Fibroblast of mammary gland (primary cell): Measurements from ENCODE around the gene TINAGL1.

Experiments
- DNase-seq: peaks from one replicate; pipeline ENCODE4 v3.0.0-alpha.2; 2010; ENCODE audit warnings: low read depth
- H3K4me3 ChIP-seq: 2 replicates; pipeline ENCODE4 v1.5.1; 2011; ENCODE audit warnings: low read depth, mild to moderate bottlenecking, low read length, moderate library complexity; ENCODE audit not compliant: control insufficient read depth
- TF ChIP-seq, protein P1 (sequence below): conservative IDR thresholded peaks from 2 replicates; pipeline ENCODE4 v1.5.1; 2011; ENCODE audit warnings: low read depth, low read length, inconsistent platforms; ENCODE audit not compliant: control insufficient read depth, insufficient read depth

TINAGL1 gene

DNA sequence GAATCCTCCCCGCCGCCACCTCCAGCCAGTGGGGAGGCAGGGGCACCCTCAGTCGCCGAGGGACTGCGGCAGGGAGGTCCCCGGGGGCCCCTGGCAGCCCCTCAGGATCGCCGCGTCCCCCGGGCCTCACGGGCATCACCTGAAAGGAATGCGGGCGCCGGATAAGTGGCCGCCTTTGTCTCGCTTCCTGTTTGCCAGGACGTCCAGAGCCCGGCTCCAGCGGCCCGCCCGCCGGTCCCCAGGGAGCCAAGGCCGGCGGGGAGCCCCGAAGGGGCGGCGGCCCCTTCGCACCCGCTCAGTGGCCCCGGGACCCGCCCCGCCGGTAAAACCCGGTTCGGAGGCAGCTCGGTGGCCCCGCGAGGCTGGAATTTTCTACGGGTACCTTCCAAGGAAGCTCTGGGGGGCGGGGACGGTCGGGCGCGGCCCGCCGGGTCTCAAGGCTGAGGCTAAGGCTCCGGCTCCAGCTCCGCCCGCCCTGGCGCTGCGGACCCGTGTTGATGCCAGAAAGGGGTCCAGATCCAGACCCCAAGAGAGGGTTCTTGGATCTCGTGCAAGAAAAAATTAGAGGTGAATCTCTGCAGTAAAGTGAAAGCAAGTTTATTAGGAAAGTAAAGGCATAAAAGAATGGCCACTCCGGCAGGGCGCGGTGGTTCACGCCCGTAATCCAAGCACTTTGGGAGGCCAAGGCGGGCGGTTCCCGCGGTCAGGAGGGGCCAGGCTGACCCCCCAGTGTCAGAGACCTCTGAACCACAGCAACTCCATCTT lies 12.6 kb downstream of the TINAGL1 start:
- TF ChIP-seq, protein P1, sequence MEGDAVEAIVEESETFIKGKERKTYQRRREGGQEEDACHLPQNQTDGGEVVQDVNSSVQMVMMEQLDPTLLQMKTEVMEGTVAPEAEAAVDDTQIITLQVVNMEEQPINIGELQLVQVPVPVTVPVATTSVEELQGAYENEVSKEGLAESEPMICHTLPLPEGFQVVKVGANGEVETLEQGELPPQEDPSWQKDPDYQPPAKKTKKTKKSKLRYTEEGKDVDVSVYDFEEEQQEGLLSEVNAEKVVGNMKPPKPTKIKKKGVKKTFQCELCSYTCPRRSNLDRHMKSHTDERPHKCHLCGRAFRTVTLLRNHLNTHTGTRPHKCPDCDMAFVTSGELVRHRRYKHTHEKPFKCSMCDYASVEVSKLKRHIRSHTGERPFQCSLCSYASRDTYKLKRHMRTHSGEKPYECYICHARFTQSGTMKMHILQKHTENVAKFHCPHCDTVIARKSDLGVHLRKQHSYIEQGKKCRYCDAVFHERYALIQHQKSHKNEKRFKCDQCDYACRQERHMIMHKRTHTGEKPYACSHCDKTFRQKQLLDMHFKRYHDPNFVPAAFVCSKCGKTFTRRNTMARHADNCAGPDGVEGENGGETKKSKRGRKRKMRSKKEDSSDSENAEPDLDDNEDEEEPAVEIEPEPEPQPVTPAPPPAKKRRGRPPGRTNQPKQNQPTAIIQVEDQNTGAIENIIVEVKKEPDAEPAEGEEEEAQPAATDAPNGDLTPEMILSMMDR = no peak
- peak overlapping the region; percentile 29 for H3K4me3 ChIP-seq
- no peak for DNase-seq

DNA sequence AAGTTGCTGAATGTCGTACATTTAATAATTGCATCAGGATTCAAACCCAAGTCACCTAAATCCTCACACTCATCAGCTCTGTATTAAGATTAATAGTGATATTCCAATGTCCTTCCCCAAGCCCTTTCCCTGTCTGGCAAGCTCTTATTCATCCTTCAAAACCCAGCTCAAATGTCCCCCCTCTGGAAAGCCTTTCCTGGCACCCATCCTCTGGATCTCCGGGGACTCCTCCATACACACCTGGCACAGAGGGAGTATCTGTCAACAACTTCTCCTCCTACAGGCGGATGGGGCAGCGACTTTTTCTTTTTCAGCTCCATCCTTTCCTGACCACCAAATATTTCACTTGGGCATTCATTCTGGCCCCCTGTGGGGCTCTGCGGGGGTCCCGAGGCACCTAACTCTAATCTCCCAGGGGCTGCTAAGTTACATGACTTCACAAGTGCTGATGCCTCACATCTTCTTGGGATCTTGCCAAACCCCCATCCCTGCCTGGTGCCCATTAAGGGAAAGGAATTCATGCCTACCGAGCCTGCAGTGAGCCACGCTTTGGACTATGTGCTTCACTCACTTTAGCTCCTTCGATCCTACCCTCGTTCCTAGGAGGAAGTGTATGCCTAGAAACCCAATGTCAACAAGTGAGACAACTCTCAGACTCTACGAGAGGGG lies 15.2 kb downstream of the TINAGL1 start:
- no peak for DNase-seq
- TF ChIP-seq, protein P1 = no peak
- H3K4me3 ChIP-seq = no peak overlapping the region

GRCh38 chr1:31592132-31592531 lies 15.8 kb downstream of the TINAGL1 start:
- no peak for DNase-seq
- TF ChIP-seq, protein P1 = no peak
- no peak overlapping the region for H3K4me3 ChIP-seq

- TF ChIP-seq, protein P1 = no peak
- H3K4me3 ChIP-seq = no peak overlapping the region
- no peak for DNase-seq
Observed at GRCh38 chr1:31593136-31593665, 16.9 kb downstream of the TINAGL1 start.

DNA sequence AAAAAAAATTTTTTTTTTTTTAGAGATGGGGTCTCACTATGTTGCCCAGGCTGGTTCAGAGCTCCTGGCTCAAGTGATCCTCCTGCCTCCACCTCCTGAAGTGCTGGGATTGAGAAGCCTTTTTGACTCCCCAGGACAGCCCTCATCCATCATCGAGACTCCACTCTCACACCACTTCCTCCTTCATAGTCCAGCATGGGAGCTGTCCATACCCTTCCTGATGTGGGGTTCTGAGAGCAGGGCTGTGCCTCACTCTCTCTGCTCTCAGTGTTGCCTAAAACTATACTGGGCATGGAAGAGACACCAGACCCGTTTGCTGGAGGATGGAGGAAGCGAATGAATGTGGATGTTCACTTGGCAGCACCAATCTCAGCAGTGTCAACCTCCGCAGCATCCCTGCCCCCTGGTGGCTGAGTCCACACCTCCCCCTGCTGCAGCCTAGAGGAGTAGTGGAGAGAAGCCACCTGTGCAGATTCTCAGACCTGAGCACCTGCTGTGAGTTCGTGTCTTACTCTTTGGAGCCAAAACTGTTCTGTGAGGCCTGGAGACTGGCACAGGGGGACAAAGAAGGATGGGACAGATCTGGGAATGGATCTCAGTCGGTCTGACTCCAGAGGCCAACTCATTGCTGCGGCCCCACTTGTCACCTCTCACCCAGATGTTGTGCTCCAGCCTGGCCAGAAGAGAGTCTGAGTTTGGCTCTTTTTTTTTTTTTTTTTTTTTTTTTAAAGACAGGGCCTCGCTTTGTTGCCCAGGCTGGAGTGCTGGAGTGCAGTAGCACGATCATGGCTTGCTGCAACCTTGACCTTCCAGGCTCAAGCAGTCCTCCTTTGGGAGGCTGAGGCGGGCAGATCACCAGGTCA lies 17.7 kb downstream of the TINAGL1 start:
- peak; percentile 70 for DNase-seq
- TF ChIP-seq, protein P1 = peak; percentile 93
- H3K4me3 ChIP-seq = no peak overlapping the region
